ENCODE measurements around the gene NKX2-4. TPM values are rescaled to one million over a fixed set of nuclear protein-coding genes. Genes with fewer than 3 reads are reported as not detected.

NKX2-4 gene
- total and polyA plus RNA-seq, 9 of the 15 experiments (the other 6 are each of a cell fraction or from before 2014, with no cell fraction given) = not detected

DNA sequence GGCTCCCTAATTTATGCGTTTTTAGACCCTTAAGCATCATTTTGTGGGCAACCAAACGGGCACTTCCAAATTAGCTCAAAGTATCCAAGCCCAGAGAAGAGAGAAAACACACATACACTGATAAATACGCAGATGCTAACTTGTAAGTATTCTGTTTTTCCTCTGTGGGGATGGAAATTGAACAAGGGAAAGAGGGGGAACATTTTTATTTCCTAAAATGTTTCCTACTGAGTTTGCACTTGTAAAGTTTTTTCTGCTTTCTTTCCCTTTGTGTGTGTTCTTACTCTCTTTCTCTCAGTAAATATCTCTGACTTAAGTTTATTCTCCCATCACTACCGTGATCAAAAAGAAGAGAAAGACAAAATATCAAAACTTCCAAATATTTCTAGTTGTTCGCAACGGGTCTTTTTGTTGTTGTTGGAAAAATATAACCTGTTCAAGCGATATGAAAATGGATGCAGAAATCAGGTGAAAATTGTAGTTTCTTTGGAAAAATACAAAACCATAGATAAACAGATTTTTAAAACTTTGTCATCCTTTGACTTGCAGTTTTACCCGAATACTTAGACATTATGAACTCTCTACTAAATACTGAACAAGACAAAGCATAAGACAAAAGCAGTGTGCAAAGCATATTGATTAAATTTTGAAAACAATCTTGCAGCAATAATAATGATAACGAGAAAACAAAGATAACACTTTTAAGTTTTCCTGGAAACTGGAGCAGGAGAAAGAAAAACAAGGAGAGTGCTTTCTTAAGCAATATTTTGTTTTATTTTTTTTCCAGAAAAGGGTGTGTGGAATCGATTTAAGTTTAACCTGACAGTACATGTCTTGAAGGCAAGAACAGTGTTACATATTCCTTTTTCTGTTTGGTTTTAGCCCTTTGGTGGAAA is 1.0 kb upstream of the NKX2-4 start (continued):
- TF ChIP-seq PHF8 (IDR thresholded peaks at IDR 0.05; ENCODE audit: borderline replicate concordance, low read length) = no peak
- TF ChIP-seq ZFPM2 (CRISPR knock-in tag; IDR thresholded peaks at IDR 0.05) = no peak
- TF ChIP-seq ZNF583 (CRISPR knock-in tag; IDR thresholded peaks at IDR 0.05) = no peak
- TF ChIP-seq NFIC (IDR thresholded peaks at IDR 0.05) = no peak
- no peak for TF ChIP-seq CHD7 (IDR thresholded peaks at IDR 0.05; ENCODE audit: low read depth, low read length)
